Measurements from ENCODE around the gene TMC2. TPM values are rescaled to one million over a fixed set of nuclear protein-coding genes. Genes with fewer than 3 reads are reported as not detected.

Gene TMC2
- total and polyA plus RNA-seq, 2 of the 8 experiments (the other 6 are each of a cell fraction or from before 2014, with no cell fraction given), result not detected

GRCh38 chr20:2656471-2657117 lies 120.2 kb downstream of the TMC2 start:
- no peak overlapping the region for H3K27ac ChIP-seq (ENCODE audit: low read depth, low read length)
- H3K23ac ChIP-seq (ENCODE audit: insufficient read length), result no peak overlapping the region
- peaks cover 0 to 5% (median 3%) of the 10 kb centered on the region in 4 experiments; a peak in 5 of 7 replicates for H3K4me1 ChIP-seq (replicated peaks in 1 of 4; ENCODE audit: control insufficient read depth in 3 of 4, insufficient read depth in 4 of 4, low read length in 3 of 4)
- H3K14ac ChIP-seq (ENCODE audit: insufficient read length), result no peak overlapping the region
- peak overlapping the region; percentile 19; the same call in 1 of the 2 replicates for H4K8ac ChIP-seq (ENCODE audit: extremely low read depth, insufficient read depth, low read length)
- H4K5ac ChIP-seq (ENCODE audit: insufficient read length, low read depth, low read length), result no peak overlapping the region
- H4K91ac ChIP-seq (replicated peaks; ENCODE audit: insufficient read length, low read length), result no peak overlapping the region
- DNase-seq (ENCODE audit: low read depth in 1 of 2, low spot score in 2 of 2) (no peak), FAIRE-seq (no peak)
- peaks cover 9% of the 10 kb centered on the region for H3K79me1 ChIP-seq (ENCODE audit: low read depth, low read length)
- H3K4me3 ChIP-seq (ENCODE audit: extremely low read depth in 1 of 4, insufficient read depth in 2 of 4, low read depth in 3 of 4, low read length in 4 of 4), result no peak overlapping the region
- no peak overlapping the region for H3K56ac ChIP-seq (replicated peaks; ENCODE audit: insufficient read length, low read depth, low read length)
- 89% methylated on average over 12 of the region's 12 CpGs; no CpG with 5 or more reads in 1 of the 2 experiments for WGBS, 2 experiments (ENCODE audit: extremely low coverage in 1 of 2, insufficient coverage in 1 of 2, insufficient read length in 1 of 2, insufficient replicate concordance in 2 of 2, low coverage in 1 of 2, low lambda C conversion rate in 2 of 2, missing lambda C conversion rate in 1 of 2)
- H3K9ac ChIP-seq (replicated peaks in 1 of 4; ENCODE audit: extremely low read depth in 1 of 4, low read depth in 3 of 4, low read length in 3 of 4), result no peak overlapping the region
- H2BK20ac ChIP-seq (ENCODE audit: low read length), result no peak overlapping the region
- H3K23me2 ChIP-seq (ENCODE audit: low read depth, low read length), result peaks cover 10% of the 10 kb centered on the region
- H2BK5ac ChIP-seq (ENCODE audit: low read depth, low read length), result no peak overlapping the region
- no peak overlapping the region for H2AK5ac ChIP-seq (ENCODE audit: low read depth, low read length)
- no peak overlapping the region for H3K18ac ChIP-seq (ENCODE audit: extremely low read depth, low read length)
- no peak overlapping the region for H3K4me2 ChIP-seq (ENCODE audit: insufficient read depth in 1 of 2, low read depth in 2 of 2, low read length in 2 of 2)
- POLR2A ChIA-PET (ENCODE audit: partially characterized antibody), result interaction anchor here (0.6 to 28.5 kb wide), 13 partner anchors 8 to 190 kb away, joined by 3 to 463 read pairs (median 4); partner anchors contain the start of genes IDH3B, NOP56 and SNRPB
- CTCF ChIA-PET (ENCODE audit: partially characterized antibody), result interaction anchor here (1.3 to 2.1 kb wide), 2 partner anchors 31 to 187 kb away, joined by 3 to 5 read pairs; no protein-coding TSS in a partner anchor
- no peak overlapping the region for H3K4ac ChIP-seq (replicated peaks; ENCODE audit: insufficient read length, low read depth, low read length)
- no peak overlapping the region for H2AFZ ChIP-seq (ENCODE audit: low read length)
- H2BK12ac ChIP-seq (ENCODE audit: low read depth, low read length), result no peak overlapping the region
- no peak overlapping the region for H2BK120ac ChIP-seq (replicated peaks; ENCODE audit: low read depth, low read length)
- no peak overlapping the region for H2BK15ac ChIP-seq (ENCODE audit: low read length)
- peaks cover 41 to 83% (median 66%) of the 10 kb centered on the region in 4 experiments for H3K36me3 ChIP-seq (ENCODE audit: control insufficient read depth in 2 of 4, insufficient read depth in 4 of 4, low read length in 3 of 4)
- H3K79me2 ChIP-seq (ENCODE audit: control insufficient read depth in 1 of 2, insufficient read depth in 2 of 2, low read length in 2 of 2), result peaks cover 21 to 35% of the 10 kb centered on the region in 2 experiments
- no peaks in the 10 kb centered on the region for H3K27me3 ChIP-seq (replicated peaks in 1 of 4; ENCODE audit: control insufficient read depth in 3 of 4, extremely low read depth in 1 of 4, insufficient read depth in 3 of 4, low read length in 3 of 4)
- peaks cover 40 to 49% of the 10 kb centered on the region in 2 experiments for H4K20me1 ChIP-seq (replicated peaks in 1 of 2; ENCODE audit: control insufficient read depth in 1 of 2, insufficient read depth in 2 of 2, low read length in 2 of 2)
- no peaks in the 10 kb centered on the region for H3K9me3 ChIP-seq (ENCODE audit: insufficient read depth in 2 of 2, low read depth in 1 of 2, low read length in 1 of 2)
- TF ChIP-seq SAP30 (IDR thresholded peaks at IDR 0.05; ENCODE audit: insufficient read depth, insufficient replicate concordance, low read length) (no peak), NANOG (IDR thresholded peaks at IDR 0.05; ENCODE audit: insufficient read depth, low read depth, low read length, poor library complexity, severe bottlenecking) (no peak), EGR1 (IDR thresholded peaks at IDR 0.05; ENCODE audit: borderline replicate concordance, low read depth, low read length) (no peak), MAX (IDR thresholded peaks at IDR 0.05) (no peak)

All from H1 (cell line).